ENCODE measurements around the gene PSMB2. TPM values are rescaled to one million over a fixed set of nuclear protein-coding genes. Genes with fewer than 3 reads are reported as not detected.

PSMB2 gene
- total RNA-seq, 1 experiment from 2014 or later: 122 TPM

DNA sequence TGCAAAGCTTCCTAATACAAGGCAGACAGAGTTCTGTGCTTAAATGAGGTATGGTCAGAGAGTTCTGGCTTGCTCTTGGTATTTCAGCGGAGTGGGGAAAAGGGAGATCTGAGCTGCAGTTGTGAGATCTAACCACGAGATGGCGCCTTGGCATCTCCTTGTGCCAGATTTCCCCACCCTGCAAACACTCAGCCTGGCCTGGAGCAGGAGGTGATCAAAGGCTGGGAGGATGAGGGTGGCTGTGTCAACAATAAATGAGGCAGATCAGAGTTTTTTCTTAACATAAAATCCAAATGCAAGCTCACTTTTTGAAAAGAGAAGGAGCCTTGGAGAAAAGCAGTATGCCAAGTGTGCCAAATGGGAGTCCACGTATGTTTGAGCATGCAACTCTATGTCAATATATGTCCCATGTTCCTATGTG, 72.3 kb downstream of the PSMB2 start:
- Histone ChIP-seq H3K9ac (ENCODE audit: low read length) (no peak overlapping the region), H3K9me2 (ENCODE audit: insufficient read depth) (no peaks in the 10 kb centered on the region), H3K9me3 (ENCODE audit: control insufficient read depth in 1 of 2, insufficient read depth in 1 of 2, low read depth in 1 of 2, low read length in 2 of 2) (no peaks in the 10 kb centered on the region), H3K36me3 (ENCODE audit: control insufficient read depth in 1 of 2, insufficient read depth in 2 of 2, low read length in 2 of 2) (peaks cover 0 to 3% of the 10 kb centered on the region in 2 experiments; a peak in 1 of 4 replicates), H3K79me2 (ENCODE audit: insufficient read depth, low read length) (no peaks in the 10 kb centered on the region), H4K20me1 (ENCODE audit: insufficient read depth) (no peaks in the 10 kb centered on the region), H3K27ac (ENCODE audit: low read depth, low read length) (no peak overlapping the region), H3K4me1 (ENCODE audit: control insufficient read depth in 1 of 2, insufficient read depth in 2 of 2, low read length in 2 of 2) (peaks cover 7 to 27% of the 10 kb centered on the region in 2 experiments; a peak in 3 of 4 replicates), H3K27me3 (ENCODE audit: insufficient read depth, low read length) (no peaks in the 10 kb centered on the region), H3K4me2 (ENCODE audit: low read length) (no peak overlapping the region), H3K4me3 (replicated peaks in 1 of 2; ENCODE audit: low read depth in 1 of 2, low read length in 2 of 2) (no peak overlapping the region), H2AFZ (ENCODE audit: low read depth, low read length, poor library complexity, severe bottlenecking) (no peak overlapping the region)
- intact Hi-C loops (cut with micrococcal nuclease): loop anchor here (1.0 kb wide), 2 partner anchors 158 to 205 kb away; no protein-coding TSS in a partner anchor
- peak; percentile 35 for DNase-seq (ENCODE audit: low read depth, low spot score)
- ChIA-PET RAD21 (ENCODE audit: low non-redundant PET in 1 of 2, low total read pairs in 2 of 2, uncharacterized antibody in 2 of 2, unreplicated experiment in 2 of 2) (interaction anchor here (0.6 to 1.4 kb wide), 5 partner anchors 77 to 158 kb away, joined by 3 to 5 read pairs (median 3); no protein-coding TSS in a partner anchor), CTCF (interaction anchor here (0.6 to 2.4 kb wide), 10 partner anchors 9 to 208 kb away, joined by 3 to 34 read pairs (median 3); partner anchors contain the start of gene CLSPN), POLR2A (interaction anchor here (0.6 to 1.2 kb wide), 3 partner anchors 147 to 201 kb away, joined by 3 read pairs; partner anchors contain the start of gene CLSPN)
- no TSS peak for BruUV-seq (replicated peaks)
- ATAC-seq: peak; percentile 50
- TF ChIP-seq ZFX (IDR thresholded peaks at IDR 0.05) (no peak), EZH2 (IDR thresholded peaks at IDR 0.05) (no peak), RAD21 (IDR thresholded peaks at IDR 0.05; ENCODE audit: low read depth) (peak; percentile 95), CBX3 (IDR thresholded peaks at IDR 0.05; ENCODE audit: low read depth) (no peak), ELF1 (IDR thresholded peaks at IDR 0.05; ENCODE audit: borderline replicate concordance, low read depth) (no peak), TCF7L2 (IDR thresholded peaks at IDR 0.05; ENCODE audit: borderline replicate concordance, extremely low read depth, insufficient read depth, insufficient read length) (peak; percentile 55)
- TF ChIP-seq, protein P1, sequence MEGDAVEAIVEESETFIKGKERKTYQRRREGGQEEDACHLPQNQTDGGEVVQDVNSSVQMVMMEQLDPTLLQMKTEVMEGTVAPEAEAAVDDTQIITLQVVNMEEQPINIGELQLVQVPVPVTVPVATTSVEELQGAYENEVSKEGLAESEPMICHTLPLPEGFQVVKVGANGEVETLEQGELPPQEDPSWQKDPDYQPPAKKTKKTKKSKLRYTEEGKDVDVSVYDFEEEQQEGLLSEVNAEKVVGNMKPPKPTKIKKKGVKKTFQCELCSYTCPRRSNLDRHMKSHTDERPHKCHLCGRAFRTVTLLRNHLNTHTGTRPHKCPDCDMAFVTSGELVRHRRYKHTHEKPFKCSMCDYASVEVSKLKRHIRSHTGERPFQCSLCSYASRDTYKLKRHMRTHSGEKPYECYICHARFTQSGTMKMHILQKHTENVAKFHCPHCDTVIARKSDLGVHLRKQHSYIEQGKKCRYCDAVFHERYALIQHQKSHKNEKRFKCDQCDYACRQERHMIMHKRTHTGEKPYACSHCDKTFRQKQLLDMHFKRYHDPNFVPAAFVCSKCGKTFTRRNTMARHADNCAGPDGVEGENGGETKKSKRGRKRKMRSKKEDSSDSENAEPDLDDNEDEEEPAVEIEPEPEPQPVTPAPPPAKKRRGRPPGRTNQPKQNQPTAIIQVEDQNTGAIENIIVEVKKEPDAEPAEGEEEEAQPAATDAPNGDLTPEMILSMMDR (IDR thresholded peaks at IDR 0.05 in 2 of 3, conservative IDR thresholded peaks at IDR 0.05 in 1 of 3; ENCODE audit: borderline replicate concordance in 1 of 3, insufficient read depth in 1 of 3, low read depth in 2 of 3, low read length in 2 of 3): peak; percentile 88 to 90 (median 89)

Measured in HCT116 (cell line).